Mucosa of descending colon (tissue), 3 donors: ENCODE results near the gene RBP2. TPM values are rescaled to one million over a fixed set of nuclear protein-coding genes. Genes with fewer than 3 reads are reported as not detected.
"Not testable (repeated sequence)": the region's sequence is repeated elsewhere in the genome, so short reads cannot be mapped to it uniquely, and the experiment has no call there.

Experiments used
- ATAC-seq: fragments of 200-7000 bp; cut with Tn5 transposase; one replicate; pipeline ENCODE4 v1.9.1; 2020; ENCODE audit warnings: mild to moderate bottlenecking, moderate library complexity
- DNase-seq, 3 donors: peaks; one replicate each; pipeline ENCODE4 v3.0.0-alpha.2; 2020
- H3K36me3 ChIP-seq: fragments of 200-600 bp; one replicate; pipeline ENCODE4 v1.8.0; 2021; ENCODE audit warnings: low read depth, mild to moderate bottlenecking
- H3K4me1 ChIP-seq: fragments of 200-600 bp; one replicate; pipeline ENCODE4 v1.8.0; 2021; ENCODE audit warnings: low read depth, mild to moderate bottlenecking
- H3K4me3 ChIP-seq: fragments of 200-600 bp; one replicate; pipeline ENCODE4 v1.8.0; 2021; ENCODE audit warnings: mild to moderate bottlenecking
- H3K9me3 ChIP-seq: fragments of 200-600 bp; one replicate; pipeline ENCODE4 v1.8.0; 2021; ENCODE audit warnings: mild to moderate bottlenecking
- intact Hi-C, 2 donors: fragments of 100-400 bp; cut with DNase I in 1 of 2; cut with micrococcal nuclease in 1 of 2; formaldehyde crosslinking; loops; one replicate each; pipeline versions ENCODE4 v1.11.0 to v1.11.1; 2022; cut with DNase I, micrococcal nuclease
- total RNA-seq, 3 donors: library from RNA; stranded (reverse); fragmentation: NEBNext Ultra II Directional in 2 of 3; extraction: Animal tissue kit (Norgen Biotek cat#: 25700) in 2 of 3; gene quantifications; one replicate each; pipeline versions ENCODE4 v1.2.1 to v1.2.4, GENCODE V29; 2021 to 2023
- TF ChIP-seq, protein P1 (sequence below): fragments of 200-600 bp; IDR thresholded peaks from one replicate; pipeline ENCODE4 v1.8.0; 2022; ENCODE audit warnings: antibody characterized with exemption, mild to moderate bottlenecking
- donor health status: DM: no; HTN: no; CAD: no; lungs with moderate emphysema.
- donor health status: DM: no; HTN: no; CAD: no.
- donor health status: DM: no; HTN: yes; CAD: no.

RBP2 gene
- total RNA-seq, 3 donors from 2014 or later, result 0.76 to 3.5 (median 1.5) TPM

- DNase-seq (no peak), ATAC-seq (no peak)
- intact Hi-C loops, result no loop called here
- H3K36me3 ChIP-seq, result no peaks in the 10 kb centered on the region
- H3K9me3 ChIP-seq, result peaks cover 43% of the 10 kb centered on the region
- no peak overlapping the region for H3K4me3 ChIP-seq
- TF ChIP-seq, protein P1, sequence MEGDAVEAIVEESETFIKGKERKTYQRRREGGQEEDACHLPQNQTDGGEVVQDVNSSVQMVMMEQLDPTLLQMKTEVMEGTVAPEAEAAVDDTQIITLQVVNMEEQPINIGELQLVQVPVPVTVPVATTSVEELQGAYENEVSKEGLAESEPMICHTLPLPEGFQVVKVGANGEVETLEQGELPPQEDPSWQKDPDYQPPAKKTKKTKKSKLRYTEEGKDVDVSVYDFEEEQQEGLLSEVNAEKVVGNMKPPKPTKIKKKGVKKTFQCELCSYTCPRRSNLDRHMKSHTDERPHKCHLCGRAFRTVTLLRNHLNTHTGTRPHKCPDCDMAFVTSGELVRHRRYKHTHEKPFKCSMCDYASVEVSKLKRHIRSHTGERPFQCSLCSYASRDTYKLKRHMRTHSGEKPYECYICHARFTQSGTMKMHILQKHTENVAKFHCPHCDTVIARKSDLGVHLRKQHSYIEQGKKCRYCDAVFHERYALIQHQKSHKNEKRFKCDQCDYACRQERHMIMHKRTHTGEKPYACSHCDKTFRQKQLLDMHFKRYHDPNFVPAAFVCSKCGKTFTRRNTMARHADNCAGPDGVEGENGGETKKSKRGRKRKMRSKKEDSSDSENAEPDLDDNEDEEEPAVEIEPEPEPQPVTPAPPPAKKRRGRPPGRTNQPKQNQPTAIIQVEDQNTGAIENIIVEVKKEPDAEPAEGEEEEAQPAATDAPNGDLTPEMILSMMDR, result no peak
- H3K4me1 ChIP-seq, result no peaks in the 10 kb centered on the region
Measured at GRCh38 chr3:139414608-139415224, 61.6 kb downstream of the RBP2 start.

- H3K9me3 ChIP-seq, result peaks cover 61% of the 10 kb centered on the region
- ATAC-seq, H3K36me3 ChIP-seq, intact Hi-C loops, H3K4me3 ChIP-seq, H3K4me1 ChIP-seq, DNase-seq: not testable (repeated sequence)
Measured at GRCh38 chr3:139412891-139413290, 63.4 kb downstream of the RBP2 start.

Other genes starting within 250 kb of the RBP2 start
- gene MRPS22, start 132.5 kb downstream of the RBP2 start, total RNA-seq, result 10 to 100 TPM; 39.4 to 52.0 (median 46.4) TPM
- gene COPB2, start 86.9 kb downstream of the RBP2 start, total RNA-seq, result 100 to 1,000 TPM; 105 to 129 (median 117) TPM
- 10 to 100 TPM in 1 of 3 donors, 1 to 10 TPM in 2; 4.6 to 15.3 (median 5.0) TPM for gene RBP1, start 63.2 kb upstream of the RBP2 start, total RNA-seq
- 10 to 100 TPM in 2 of 3 donors, 1 to 10 TPM in 1; 7.9 to 11.9 (median 10.7) TPM for gene NMNAT3, start 201.5 kb upstream of the RBP2 start, total RNA-seq